Measurements from ENCODE around the gene FYN.

FYN gene

DNA sequence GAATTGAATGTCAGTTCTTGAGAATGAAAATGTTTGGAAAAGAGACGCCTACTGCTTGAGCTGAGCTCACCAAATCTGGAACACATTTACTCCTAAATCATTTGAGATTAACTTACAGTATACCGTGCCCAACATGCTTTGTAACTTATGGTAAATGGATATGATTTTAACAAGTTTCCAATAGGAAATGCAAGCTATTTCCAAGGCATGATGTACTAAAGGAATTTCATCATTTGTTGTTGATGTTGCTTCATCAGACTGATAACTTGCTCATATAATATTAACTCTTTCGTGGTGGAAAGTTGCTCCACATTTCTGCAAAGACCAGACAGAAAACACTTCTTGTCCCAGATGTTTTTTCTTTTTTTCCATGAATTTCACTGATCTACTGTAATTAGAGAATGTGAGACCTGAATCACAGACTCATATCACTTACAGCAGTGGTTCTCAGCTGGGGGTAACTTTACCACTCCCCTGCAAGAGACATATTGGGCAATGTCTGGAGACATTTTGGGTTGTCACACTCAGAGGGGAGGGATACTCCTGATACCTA is 151.0 kb downstream of the FYN start:
- DNase-seq: no peak

DNA sequence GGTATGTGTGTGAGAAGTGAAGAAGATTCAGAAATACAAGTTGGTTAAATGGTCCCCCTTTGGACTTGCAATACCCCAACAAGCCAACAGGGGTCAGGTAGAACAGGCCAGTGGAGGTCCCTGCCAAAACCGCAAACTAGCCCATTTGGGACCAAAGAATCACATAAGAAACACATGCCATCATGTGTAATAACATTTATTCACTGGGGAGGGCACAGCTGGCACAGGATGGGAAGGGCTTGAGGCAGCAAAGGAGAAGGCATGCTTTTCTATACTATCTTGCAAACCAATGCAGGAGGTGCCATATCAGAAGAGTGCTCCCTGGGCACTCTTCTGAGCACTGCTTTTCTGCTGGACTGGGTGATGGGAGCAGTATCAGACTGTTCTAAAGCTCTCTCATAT is 151.5 kb downstream of the FYN start:
- DNase-seq: no peak

DNA sequence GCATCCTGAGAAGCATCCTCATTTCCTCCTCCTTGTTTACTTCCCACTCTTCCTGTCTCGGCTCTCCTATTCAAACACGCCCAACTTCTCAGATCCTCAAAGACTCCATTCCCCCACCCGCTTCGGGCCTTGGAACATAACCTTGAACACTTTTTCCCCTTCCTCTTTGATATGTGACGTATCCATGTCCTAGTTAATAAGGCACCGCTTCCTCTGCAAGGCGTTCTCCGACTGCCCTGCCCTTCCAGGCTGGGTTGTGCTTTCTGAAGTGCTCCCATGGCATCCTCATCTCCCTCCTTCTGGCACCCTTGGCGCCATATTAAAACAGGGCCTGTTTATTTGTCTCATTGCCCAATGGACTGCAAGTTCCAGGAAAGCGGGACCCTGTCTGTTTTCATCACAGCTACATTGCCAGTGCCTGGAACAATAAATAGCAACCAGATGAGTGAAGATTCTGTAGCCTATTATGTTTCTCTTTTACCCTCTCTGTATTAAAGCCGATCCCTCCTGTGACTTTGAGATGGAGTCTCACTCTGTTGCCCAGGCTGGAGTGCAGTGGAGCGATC is 152.2 kb downstream of the FYN start:
- no peak for DNase-seq

DNA sequence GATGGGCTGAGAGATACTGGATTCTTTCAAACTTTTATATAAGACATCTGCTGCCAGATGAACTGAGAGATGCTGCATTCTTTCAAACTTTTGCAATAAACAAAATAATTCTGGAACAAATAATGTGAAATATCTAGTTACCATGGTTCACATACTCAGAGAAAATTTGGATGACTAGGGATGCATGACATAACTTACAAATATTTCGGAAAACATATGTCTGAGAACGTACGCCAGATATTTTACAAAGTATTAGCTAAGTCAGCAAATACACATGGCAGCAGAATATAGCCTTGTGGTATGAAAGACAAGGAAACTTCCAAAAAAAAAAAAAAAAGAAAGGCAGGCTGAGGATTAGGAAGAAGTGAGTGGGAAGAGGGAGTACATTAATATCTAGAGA is 154.3 kb downstream of the FYN start:
- no peak for DNase-seq

DNA sequence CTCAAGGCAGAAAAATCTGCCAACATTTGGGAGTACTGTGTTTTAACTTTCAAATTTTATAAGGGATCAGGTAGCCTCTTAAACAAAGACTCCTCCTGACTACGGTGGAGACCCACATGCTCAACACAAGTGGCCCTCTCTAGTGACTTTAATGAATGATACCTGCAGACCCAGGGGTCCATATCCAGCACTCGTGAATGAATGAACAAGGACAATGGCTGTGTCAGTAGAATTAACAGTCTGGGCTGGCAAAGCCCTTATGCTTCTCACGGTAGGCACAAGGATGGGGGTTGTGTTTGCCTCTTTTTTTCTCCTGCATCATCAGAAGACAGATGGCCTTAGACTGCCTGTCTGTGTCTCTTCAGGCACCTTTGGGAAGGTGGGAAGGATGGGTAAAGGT is 154.9 kb downstream of the FYN start:
- peak; percentile 38 for DNase-seq

DNA sequence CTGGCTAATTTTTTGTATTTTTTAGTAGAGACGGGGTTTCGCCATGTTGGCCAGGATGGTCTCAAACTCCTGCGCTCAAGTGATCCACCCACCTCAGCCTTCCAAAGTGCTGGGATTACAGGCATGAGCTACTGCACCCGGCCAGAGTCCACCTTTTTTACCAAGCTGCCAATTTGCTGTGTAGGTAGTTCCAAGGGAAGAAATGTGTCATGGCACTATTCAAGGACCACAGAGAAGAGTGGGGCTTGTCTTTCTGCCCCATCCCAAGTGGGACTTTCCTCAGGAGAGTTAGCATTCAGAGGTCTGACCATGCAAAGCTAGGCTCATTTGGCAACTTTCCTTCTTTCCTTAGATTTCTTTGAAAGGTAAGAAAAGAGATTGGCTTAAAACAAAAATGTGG is 155.6 kb downstream of the FYN start:
- DNase-seq: no peak

DNA sequence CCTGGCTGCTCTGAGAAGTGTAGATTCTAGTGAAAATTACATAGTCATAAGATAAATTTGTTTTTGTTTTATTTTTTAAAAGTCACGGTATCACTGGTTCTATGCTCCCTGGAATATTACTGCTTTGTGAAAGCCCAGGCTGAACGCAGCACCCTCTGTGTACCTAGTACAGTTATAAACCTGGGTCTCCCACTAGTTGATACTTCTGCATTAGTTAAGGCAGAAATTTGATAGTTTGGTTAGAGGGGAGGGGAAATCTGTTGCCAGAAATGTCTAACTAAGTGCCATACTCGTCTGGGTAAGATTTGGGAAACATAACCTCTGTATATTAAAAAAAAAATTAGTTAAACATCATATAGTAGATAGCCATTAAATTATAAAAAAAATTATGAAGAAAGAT is 156.9 kb downstream of the FYN start:
- DNase-seq: no peak

DNA sequence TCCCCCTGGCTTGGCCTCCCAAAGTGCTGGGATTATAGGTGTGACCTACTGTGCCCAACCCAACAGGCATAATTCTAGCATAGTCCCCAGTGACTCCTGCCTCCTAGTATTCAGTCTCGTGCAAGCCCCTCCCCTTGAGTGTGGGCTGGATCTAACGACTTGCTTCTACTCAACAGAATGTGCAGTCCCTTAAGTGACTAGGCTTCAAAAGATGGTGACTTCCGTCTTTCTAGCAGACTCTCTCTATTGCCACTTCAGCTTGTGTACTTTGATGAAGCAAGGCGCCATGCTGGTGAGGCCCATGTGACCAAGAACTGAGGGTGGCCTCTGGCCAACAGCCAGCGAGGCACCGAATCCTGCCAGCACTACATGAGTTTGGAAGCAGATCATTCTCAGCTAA is 157.9 kb downstream of the FYN start:
- DNase-seq: no peak

DNA sequence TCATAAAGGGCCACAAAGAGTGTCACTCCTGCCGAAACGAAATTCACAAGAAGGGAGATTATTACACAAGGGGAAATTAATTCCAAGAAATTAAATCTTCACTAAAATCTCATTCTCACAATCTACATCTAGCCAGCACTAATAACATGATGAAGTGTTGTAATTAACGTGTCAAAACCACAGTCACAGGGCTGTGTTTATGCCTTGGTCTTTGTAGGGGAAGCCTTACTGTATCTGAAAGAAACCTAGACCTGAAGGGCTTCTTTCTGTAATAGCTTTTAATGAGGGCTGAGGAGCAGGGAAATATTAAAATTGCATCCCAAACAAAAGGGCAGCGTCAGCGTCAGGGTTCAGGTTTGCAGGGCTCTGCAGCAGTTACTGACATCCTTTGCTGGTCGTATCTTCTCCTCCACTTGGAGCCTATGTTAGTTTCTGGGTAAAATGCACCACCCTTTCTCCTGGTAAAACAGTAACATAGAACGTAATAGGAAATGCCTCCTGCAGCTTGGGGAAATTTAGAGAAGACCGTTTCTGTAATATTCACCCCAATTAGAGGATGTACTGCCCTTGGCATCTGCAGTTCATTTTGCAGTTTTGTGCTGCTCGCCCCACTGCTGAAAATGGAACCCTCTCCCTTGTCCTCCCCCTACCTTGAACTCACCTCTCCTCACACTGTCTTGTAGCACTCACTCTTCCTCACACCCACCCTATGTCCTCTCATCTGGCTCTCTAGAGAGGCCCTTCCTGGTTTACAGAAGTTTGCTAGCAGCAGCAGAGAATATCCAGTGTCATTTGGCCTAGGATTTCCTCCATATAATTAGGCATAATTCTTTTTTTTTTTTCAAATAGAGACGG is 158.6 kb downstream of the FYN start:
- DNase-seq: no peak

DNA sequence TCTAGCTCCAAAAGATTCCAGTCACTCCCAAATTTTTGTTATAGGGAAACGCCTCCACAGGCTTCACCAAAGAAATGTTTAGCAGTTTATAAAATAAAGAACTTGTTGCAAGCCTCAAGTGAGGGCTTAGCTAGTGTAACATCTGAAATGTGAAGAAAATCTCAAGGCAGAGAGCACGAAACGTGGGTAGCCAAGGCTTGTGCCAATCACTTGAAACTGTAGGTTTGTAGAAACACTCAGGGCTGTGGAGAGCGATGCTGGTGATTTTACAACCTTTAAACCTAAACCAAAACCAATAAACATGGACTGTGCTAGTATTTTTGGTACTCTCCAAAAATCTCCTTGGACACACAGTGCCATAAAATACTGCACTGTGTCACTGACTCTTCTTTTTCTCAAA is 159.4 kb downstream of the FYN start:
- no peak for DNase-seq

DNA sequence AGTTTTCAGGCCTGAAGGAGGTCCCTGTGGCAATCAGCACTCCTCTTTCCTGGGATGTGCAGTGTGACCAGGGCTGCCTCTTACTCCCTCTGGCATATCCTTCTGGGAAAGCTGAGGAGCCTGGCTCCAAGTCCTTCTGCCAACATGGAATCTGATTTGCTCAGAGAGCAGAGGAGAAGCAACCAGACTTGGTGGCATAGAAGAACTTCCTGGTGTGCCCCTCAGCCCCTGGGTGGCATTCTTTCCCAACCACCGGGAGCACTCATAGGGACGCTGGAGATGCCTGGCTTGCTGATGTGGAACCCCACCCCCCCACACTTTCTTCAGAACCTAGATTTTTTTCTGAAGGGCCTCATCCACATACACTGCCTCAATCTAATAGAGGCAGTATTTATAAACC is 160.0 kb downstream of the FYN start:
- DNase-seq: no peak

DNA sequence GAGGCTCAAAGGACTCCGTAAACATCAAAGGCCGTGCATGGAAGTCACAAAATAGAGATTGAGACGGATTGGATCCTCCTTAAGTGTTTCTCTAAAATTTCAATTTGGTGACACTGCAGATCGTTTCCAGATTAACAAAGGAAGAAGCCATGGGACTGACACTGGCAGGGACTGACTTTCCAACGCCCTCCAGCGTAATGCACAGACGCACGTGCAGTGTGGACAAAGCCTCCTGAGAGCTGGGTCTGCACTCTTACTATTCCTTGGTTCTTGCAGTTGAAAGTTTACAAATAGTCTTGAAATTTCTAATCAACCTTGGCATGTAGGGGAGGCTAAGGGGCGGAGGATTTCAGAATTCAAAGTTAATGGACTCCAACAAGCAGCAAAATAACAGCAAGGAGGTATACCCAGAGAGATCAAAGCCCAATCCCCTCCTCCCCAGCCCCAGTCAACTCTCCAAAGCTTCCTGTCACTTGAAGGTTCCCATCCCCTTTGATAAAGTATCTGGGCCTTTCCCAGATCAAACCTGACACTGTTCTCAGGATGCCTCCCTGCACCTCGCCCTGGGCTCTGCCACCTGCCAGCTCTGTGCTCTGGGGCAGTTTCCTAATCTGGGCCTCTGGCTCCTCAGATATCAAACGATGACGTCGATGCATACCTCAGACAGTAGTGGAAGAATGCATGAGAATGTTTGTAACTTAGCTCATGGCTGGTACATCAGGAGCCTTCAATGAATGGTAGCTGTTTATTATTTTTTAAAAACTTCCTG is 161.1 kb downstream of the FYN start:
- DNase-seq: no peak

DNA sequence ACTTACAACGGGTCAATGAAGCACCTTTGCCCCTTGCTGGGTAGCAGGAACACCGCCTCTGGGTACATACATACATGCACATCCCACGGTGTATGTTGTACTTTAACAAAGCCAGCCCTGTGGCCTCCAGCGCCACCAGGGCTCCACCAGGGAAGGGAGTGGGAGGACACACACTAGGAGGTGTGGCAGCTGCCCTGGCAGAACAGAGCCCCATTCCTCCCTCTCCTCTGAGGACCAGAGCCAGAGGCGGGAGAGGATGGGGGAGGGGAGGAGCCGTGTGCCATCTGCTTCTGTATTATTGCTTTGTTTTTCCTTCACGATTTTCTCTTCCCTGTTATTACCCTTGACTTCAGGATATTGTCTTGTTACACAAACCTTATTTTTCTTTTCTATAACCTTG is 161.8 kb downstream of the FYN start:
- no peak for DNase-seq

DNA sequence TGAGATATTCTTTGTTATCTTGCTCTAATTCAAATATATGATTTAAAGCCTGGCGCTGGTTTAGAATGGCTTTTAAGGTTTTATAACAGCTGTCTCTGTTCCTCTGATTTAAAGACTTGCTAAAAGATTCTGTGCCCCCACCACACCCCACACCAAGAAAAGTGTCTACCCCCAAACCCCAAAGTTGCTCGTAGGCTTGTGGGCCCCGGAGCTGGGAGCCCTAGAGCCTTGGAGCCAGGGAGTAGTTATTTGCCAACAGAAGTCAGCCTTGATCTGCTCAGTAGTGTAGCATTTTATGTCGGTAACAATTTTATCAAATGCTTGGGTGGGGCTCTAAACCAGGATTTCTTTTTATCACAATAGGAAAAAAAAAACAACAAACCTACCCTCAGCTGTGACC is 162.3 kb downstream of the FYN start:
- DNase-seq: no peak

DNA sequence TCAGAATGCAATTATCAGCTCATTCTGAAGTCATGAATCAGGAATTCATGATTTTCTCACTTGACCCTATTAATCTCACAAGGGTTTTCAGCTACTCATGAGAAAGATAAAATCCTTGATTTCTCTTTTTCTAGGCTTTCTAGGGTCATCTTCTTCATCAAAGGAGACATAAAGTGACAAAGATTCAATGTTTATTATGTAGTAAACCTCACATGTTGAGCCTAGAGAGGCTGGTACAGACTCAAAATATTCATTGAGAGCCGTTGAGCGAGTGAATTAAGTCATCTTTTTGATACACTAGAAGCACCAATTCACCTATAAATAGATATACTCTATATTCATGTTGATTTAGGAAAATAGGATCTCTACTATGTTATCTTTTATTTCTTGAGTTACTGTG is 162.8 kb downstream of the FYN start:
- DNase-seq: no peak

DNA sequence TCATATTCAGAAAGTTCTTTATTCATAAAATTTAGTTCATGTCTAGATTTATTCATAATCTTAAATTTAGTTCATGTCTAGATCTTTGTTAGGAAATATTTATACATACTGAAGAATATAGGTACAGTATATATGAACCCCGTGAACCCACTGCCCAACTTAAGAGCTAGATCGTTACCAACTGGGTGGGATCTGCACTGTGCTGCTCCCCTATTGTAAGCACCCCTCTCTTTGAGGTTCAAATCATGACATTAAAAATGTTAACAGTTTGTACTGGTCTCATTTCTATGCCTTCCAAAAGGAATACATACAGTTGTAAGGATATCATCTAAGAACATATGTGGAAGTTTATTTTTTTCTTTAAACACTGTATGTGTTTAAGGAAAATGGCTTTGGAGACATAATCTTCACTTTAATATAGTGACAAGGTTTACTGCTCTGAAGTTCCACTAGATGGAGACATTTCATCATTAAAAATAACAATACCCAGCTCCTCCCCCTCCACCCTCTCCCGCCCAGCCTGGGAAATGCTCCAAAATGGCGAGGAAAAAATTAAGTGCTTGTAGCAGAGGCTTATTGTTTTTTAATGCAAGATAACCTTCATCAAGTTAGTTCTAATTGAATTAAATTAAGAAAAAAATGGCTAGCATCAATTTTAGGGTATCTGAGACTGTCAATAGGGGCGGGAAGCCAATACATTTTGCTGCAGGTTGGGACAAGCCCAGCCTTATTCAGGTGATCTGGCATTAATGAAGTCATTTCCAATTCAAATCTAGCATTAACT is 163.4 kb downstream of the FYN start:
- peak; percentile 28 for DNase-seq

DNA sequence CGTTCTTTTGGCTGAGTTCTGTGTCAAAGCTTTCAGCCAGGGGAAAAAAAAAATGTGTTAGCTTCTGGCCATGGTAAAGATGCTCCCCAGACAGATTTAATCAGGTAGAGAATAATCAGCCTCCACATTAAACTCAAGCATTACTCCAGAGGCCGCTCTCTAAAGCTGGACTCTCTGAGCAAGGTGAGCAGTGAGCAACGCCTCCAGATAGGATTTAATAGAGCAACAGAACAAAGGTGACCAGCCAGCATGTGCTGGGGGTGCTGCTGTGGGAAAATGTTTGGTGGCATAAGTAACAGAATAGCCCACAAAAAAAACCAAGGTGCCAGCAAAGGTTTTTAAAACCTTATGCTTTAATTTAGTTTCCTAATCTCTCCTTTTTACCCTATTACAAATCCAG is 164.1 kb downstream of the FYN start:
- DNase-seq: no peak

DNA sequence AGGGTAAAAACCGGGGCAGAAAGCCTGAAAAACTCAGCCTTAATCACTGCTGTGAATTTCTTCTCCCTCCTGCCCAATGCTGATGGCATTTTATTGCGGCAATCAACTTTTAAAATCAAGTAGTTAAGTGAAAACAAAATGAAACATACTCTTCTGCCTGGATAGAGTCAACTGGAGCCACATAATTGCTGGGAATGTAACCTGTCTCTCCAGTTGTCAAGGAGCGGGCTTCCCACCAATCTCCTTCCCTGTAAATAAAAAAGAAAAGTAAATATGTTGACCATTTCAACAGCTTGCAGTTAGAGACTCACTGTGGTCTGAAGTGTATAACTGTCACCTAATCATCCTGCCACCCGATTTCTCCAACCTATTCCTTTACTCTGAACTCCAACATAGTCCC is 165.5 kb downstream of the FYN start:
- DNase-seq: no peak

DNA sequence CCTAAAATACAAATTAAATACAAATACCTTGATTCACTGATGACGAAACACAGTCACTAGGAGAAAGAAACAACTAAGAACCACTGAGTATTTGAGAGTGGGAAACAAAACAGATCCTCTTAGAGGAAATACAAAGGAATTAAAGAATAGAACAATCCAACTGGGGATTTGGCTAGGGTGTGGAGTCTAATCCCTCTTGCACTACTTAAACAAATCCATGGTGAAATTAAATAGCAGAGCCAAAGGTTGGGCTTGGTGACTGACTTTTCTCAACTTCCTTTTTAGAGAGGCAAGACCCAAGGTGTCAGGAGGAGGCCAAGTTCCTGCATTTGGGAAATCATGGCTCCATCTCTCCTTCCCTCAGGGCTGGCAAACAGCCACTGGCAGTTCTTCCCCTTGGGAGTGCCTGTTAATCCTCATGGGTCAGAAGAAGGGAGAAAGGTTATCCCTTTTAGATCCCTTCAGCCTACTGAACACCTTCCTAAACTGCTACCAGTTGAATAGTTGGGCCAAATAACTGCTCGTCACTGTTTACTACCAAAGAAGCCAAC is 166.3 kb downstream of the FYN start:
- no peak for DNase-seq

DNA sequence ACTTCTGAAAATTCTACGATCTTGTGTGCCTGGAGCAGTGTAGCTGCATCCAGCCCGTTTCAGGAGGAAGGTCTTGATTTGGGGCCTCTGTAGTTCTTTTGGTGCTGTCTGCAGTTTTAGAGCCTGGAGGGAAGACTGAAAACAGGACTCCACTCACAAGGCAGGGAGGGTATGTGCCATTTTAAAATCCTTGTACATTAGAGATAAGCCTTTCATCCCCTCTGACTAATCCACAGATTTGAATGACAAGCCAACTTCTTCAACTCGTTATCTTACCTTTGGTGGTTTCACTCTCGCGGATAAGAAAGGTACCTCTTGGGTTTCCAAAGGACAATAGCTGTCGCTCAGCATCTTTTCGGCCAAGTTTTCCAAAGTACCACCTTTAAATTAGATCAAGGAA is 169.5 kb downstream of the FYN start:
- DNase-seq: no peak

DNA sequence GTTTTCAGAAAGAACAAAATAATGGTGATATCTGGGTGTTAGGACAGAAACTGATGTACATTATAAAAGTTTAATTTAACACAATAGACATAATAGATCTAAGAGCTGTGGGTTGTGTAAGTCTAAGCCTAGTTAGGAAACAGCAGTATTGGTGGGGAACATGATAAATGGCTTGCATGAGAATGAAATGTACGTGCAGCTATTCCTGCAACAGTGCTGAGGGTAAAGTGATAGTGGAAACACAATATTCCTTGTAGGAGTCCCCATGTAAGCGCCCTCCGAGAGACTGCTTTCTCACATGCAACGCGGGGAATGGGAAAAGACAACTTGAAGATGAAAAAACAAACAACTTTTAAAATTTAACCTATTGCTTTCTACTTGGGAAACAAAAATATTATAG is 171.0 kb downstream of the FYN start:
- DNase-seq: no peak

DNA sequence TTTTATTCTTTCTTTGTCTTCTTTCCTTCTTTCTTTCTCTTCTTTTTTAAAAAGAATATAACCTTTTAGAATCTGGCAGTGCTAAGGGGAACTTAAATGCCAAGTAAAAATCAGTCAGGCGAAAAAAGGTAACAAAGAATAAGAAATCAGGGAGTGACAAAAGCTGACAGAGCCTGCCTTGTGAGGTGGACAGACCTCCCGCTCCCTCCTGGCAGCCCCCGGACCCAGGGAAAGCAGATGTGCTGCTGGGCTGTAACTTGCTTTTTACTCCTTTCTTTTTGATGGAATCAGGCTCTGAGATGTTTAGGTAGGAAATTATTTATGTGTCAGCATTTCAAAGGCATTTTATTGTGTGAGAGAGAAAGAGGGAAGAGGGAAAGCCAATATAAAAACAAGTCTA is 172.1 kb downstream of the FYN start:
- no peak for DNase-seq

Measured in DMS79 (cell line).